CD4-positive, alpha-beta T cell (primary cell): ENCODE results near the gene MBD3L2. TPM values are rescaled to one million over a fixed set of nuclear protein-coding genes. Genes with fewer than 3 reads are reported as not detected.
"Not testable (repeated sequence)": the region's sequence is repeated elsewhere in the genome, so short reads cannot be mapped to it uniquely, and the experiment has no call there.

Source experiments
- ATAC-seq: fragments of 200-7000 bp; cut with Tn5 transposase; one replicate; pipeline ENCODE4 v1.10.0; 2022; ENCODE audit warnings: mild to moderate bottlenecking; ENCODE audit not compliant: poor library complexity
- CTCF ChIA-PET: fragments of 350-600 bp; sonication (Branson Sonifier 250); formaldehyde crosslinking; loops from one replicate; lab custom pipeline; 2021; ENCODE audit warnings: antibody characterized with exemption, inconsistent platforms; lab: Charles Lee
- POLR2A ChIA-PET: fragments of 350-600 bp; sonication (Branson Sonifier 250); formaldehyde crosslinking; loops from one replicate; lab custom pipeline; 2021; ENCODE audit warnings: antibody characterized with exemption, inconsistent platforms; lab: Charles Lee
- DNase-seq, 14 experiments: peaks; one replicate each; pipeline ENCODE4 v3.0.0-alpha.2; 2013 to 2020; ENCODE audit warnings: mixed read lengths in 2 of 14
- H3K27ac ChIP-seq, 2 donors: one replicate each; pipeline versions ENCODE4 v1.5.1 to v1.7.0; 2013; ENCODE audit warnings: low read length in 2 of 2, low read depth in 1 of 2, mild to moderate bottlenecking in 1 of 2
- H3K27me3 ChIP-seq, 2 experiments: 1 replicate in 1 of 2; 2 replicates in 1 of 2; pipeline versions ENCODE4 v1.6.1 to v1.7.0; 2013; ENCODE audit warnings: low read length in 2 of 2, control low read depth in 1 of 2, mild to moderate bottlenecking in 1 of 2, moderate library complexity in 1 of 2; ENCODE audit not compliant: insufficient read depth in 2 of 2, control insufficient read depth in 1 of 2
- H3K36me3 ChIP-seq: one replicate; pipeline ENCODE4 v1.6.1; 2013; ENCODE audit warnings: low read length, control low read depth; ENCODE audit not compliant: insufficient read depth
- H3K4me1 ChIP-seq: one replicate; pipeline ENCODE4 v1.6.1; 2013; ENCODE audit warnings: low read length, control low read depth; ENCODE audit not compliant: insufficient read depth
- H3K4me3 ChIP-seq: one replicate; pipeline ENCODE4 v1.5.1; 2013; ENCODE audit warnings: mild to moderate bottlenecking, low read length, moderate library complexity
- H3K9me3 ChIP-seq, 2 experiments: 1 replicate in 1 of 2; 2 replicates in 1 of 2; pipeline versions ENCODE4 v1.6.1 to v1.7.0; 2013; ENCODE audit warnings: low read length in 2 of 2, mild to moderate bottlenecking in 2 of 2, control low read depth in 1 of 2, moderate library complexity in 1 of 2; ENCODE audit not compliant: control insufficient read depth in 1 of 2, insufficient read depth in 1 of 2
- H3K27ac Mint-ChIP-seq: one replicate; pipeline ENCODE4 v1.8.0; 2020; ENCODE audit warnings: mixed read lengths
- H3K27me3 Mint-ChIP-seq: one replicate; pipeline ENCODE4 v1.8.0; 2021; ENCODE audit warnings: mixed read lengths
- H3K36me3 Mint-ChIP-seq: one replicate; pipeline ENCODE4 v1.8.0; 2021; ENCODE audit warnings: low read depth, mixed read lengths
- H3K4me1 Mint-ChIP-seq: one replicate; pipeline ENCODE4 v1.8.0; 2021; ENCODE audit warnings: low read depth, mixed read lengths
- H3K4me3 Mint-ChIP-seq: one replicate; pipeline ENCODE4 v1.8.0; 2020; ENCODE audit warnings: mild to moderate bottlenecking, mixed read lengths
- H3K9me3 Mint-ChIP-seq: one replicate; pipeline ENCODE4 v1.8.0; 2020; ENCODE audit warnings: mixed read lengths
- intact Hi-C, 2 experiments: fragments of 100-400 bp; cut with DNase I in 1 of 2; cut with micrococcal nuclease in 1 of 2; formaldehyde crosslinking; loops; one replicate each; pipeline versions ENCODE4 v1.15.1 to v1.9.0; 2023 to 2025; cut with DNase I, micrococcal nuclease
- total RNA-seq, 174 experiments: library from RNA in 2 of 174; stranded (reverse) in 2 of 174; gene quantifications; one replicate each; pipeline ENCODE4 v1.2.3 and lab custom pipeline; 2021 to 2026

Gene MBD3L2
- total RNA-seq, 2 experiments from 2014 or later, result not detected

DNA sequence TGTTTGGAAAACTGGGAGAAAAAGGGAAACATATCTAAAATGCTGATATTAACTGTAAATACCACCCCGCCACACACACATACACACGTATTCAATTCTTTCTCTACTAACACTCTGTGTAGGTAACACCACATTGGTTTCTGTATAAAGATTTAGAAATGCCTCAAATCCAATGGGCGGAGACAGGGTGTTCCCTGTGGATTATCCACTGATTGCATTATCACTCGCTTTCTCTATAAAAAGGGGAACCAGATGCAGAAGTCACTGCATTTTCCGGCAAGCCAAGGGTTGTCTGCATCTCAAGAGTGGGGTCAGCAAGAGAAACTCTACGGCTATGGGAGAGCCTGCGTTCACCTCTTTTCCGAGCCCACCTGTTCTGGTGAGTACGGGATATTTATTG, 18.8 kb upstream of the MBD3L2 start, which contains the start of gene MBD3L5:
Gene MBD3L5 (plus strand): TSS at position 301 of the 400 bp plus-strand sequence. CDS start 34 bp downstream, at position 335.
- H3K36me3 ChIP-seq, CTCF ChIA-PET, H3K36me3 Mint-ChIP-seq, H3K4me3 Mint-ChIP-seq, H3K27ac ChIP-seq, H3K27me3 Mint-ChIP-seq, H3K4me3 ChIP-seq, ATAC-seq, H3K4me1 Mint-ChIP-seq, POLR2A ChIA-PET, DNase-seq, H3K4me1 ChIP-seq, intact Hi-C loops, H3K9me3 ChIP-seq, H3K27me3 ChIP-seq, H3K9me3 Mint-ChIP-seq, H3K27ac Mint-ChIP-seq: not testable (repeated sequence)

DNA sequence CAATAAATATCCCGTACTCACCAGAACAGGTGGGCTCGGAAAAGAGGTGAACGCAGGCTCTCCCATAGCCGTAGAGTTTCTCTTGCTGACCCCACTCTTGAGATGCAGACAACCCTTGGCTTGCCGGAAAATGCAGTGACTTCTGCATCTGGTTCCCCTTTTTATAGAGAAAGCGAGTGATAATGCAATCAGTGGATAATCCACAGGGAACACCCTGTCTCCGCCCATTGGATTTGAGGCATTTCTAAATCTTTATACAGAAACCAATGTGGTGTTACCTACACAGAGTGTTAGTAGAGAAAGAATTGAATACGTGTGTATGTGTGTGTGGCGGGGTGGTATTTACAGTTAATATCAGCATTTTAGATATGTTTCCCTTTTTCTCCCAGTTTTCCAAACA, 9.0 kb upstream of the MBD3L2 start, which contains the start of gene MBD3L4:
Gene MBD3L4 (minus strand): TSS at position 101 of the 400 bp plus-strand sequence. CDS start 35 bp downstream, at position 66.
- intact Hi-C loops, H3K27ac ChIP-seq, DNase-seq, H3K36me3 ChIP-seq, H3K4me1 Mint-ChIP-seq, CTCF ChIA-PET, H3K36me3 Mint-ChIP-seq, ATAC-seq, H3K9me3 Mint-ChIP-seq, H3K27me3 Mint-ChIP-seq, H3K4me3 ChIP-seq, H3K27ac Mint-ChIP-seq, POLR2A ChIA-PET, H3K4me1 ChIP-seq, H3K4me3 Mint-ChIP-seq, H3K27me3 ChIP-seq, H3K9me3 ChIP-seq: not testable (repeated sequence)

DNA sequence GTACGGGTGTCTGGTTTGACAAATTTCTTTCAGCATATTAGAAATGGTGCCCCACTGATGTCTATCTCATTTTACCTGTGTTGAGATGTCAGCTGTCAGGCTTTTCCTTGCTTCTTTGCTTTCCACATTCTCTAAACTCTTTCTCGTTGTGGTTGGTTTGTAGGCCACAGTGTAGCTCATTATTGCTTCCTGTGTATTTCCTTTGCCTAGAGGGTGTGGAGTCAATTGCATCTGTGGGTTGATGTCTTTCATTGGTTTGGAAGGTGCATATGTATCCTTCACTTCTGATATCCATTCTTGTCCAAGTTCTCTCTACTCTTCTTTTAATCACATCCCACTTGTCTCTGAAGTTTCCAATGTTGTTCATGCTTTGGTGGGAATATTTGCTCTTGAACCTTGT, 7.6 kb upstream of the MBD3L2 start:
- ATAC-seq, CTCF ChIA-PET, H3K4me3 Mint-ChIP-seq, H3K9me3 ChIP-seq, H3K27me3 ChIP-seq, H3K36me3 Mint-ChIP-seq, H3K4me1 ChIP-seq, POLR2A ChIA-PET, H3K9me3 Mint-ChIP-seq, H3K27ac ChIP-seq, DNase-seq, H3K4me3 ChIP-seq, H3K36me3 ChIP-seq, H3K27me3 Mint-ChIP-seq, H3K4me1 Mint-ChIP-seq, intact Hi-C loops, H3K27ac Mint-ChIP-seq: not testable (repeated sequence)

DNA sequence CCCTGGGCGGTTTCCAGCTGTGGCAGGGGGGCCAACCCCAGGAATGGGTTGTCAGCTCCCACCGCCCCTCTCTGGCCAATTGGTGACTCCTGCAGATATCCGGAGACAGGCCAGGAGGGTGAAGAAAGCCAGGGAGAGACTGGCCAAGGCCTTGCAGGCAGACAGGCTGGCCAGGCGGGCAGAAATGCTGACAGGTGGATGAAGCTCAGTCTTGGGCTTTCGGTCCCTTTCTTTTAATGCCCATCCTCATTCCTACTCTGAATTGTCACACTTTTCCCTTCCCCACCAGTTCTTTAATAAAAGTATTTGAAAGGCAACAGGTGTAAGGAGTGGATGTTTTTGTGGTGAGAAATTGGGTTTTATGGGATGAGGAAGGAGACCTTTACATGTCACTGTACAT, 2.3 kb downstream of the MBD3L2 start:
- H3K36me3 Mint-ChIP-seq, CTCF ChIA-PET, intact Hi-C loops: not testable (repeated sequence)

DNA sequence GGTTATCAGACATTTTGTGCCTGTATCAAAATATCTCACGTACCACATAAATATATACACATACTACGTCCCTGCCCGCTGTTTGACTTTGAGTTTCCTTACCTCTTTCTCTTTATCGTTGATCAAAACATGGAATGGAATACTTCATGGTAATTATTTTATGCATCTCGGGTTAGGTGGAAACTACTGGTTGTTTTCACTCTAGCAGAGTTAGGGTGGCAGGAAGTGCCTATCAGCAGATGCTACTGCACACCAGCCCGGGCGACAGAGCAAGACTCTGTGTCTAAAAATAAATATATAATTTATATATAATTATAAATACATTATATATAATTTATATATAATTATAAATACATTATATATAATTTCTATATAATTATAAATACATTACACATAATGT, 3.8 kb downstream of the MBD3L2 start:
- POLR2A ChIA-PET, H3K4me3 Mint-ChIP-seq, H3K36me3 ChIP-seq, DNase-seq, CTCF ChIA-PET, H3K4me1 ChIP-seq, H3K4me3 ChIP-seq, H3K27ac ChIP-seq, H3K4me1 Mint-ChIP-seq, H3K27me3 Mint-ChIP-seq, ATAC-seq, H3K9me3 Mint-ChIP-seq, H3K27me3 ChIP-seq, H3K27ac Mint-ChIP-seq, intact Hi-C loops, H3K9me3 ChIP-seq, H3K36me3 Mint-ChIP-seq: not testable (repeated sequence)

More for the DNA sequence above, 2.3 kb downstream of the MBD3L2 start:
- POLR2A ChIA-PET, H3K27me3 Mint-ChIP-seq, H3K4me1 ChIP-seq, H3K4me3 ChIP-seq, DNase-seq, H3K27ac ChIP-seq, H3K4me3 Mint-ChIP-seq, H3K9me3 Mint-ChIP-seq, H3K27ac Mint-ChIP-seq, ATAC-seq, H3K27me3 ChIP-seq, H3K9me3 ChIP-seq, H3K4me1 Mint-ChIP-seq, H3K36me3 ChIP-seq: not testable (repeated sequence)

DNA sequence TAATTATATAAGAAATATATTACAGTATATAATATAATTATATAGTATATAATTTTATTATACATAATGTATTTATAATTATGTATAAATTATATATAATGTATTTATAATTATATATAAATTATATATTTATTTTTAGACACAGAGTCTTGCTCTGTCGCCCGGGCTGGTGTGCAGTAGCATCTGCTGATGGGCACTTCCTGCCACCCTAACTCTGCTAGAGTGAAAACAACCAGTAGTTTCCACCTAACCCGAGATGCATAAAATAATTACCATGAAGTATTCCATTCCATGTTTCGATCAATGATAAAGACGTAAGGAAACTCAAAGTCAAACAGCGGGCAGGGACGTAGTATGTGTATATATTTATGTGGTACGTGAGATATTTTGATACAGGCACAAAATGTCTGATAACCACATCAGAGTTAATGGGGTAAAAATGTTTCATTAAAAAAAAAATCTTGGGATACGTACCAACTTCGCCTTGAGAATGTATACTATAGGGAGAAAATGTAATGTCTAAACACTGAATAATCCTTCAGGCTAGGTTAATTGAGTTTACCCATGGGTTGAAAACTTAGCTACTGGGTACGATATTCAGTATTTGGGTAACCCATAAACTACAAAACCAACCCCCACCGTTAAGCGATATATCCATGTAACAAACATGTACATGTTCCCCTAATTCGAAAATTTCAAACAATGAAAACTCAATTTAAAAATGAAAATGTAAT, 5.7 kb downstream of the MBD3L2 start:
- POLR2A ChIA-PET, H3K4me3 Mint-ChIP-seq, H3K36me3 ChIP-seq, H3K27ac Mint-ChIP-seq, CTCF ChIA-PET, H3K27me3 ChIP-seq, H3K9me3 Mint-ChIP-seq, H3K4me3 ChIP-seq, DNase-seq, H3K4me1 Mint-ChIP-seq, H3K4me1 ChIP-seq, H3K9me3 ChIP-seq, H3K27me3 Mint-ChIP-seq, intact Hi-C loops, H3K27ac ChIP-seq, ATAC-seq, H3K36me3 Mint-ChIP-seq: not testable (repeated sequence)

DNA sequence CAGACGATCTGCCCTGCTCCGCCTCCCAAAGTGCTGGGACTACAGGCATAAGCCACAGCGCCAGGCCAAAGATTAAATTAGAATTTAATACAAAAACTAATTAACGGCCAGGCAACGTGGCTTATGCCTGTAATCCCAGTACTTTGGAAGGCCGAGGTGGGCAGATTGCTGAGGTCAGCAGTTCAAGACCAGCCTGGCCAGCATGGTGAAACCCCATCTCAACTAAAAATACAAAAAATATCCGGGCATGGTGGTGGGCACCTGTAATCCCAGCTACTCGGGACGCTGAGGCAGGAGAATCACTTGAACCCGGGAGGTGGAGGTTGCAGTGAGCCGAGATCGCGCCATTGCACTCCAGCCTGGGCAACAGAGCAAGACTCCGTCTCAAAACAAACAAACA, 6.6 kb downstream of the MBD3L2 start:
- intact Hi-C loops, H3K27ac ChIP-seq, H3K4me1 Mint-ChIP-seq, H3K27ac Mint-ChIP-seq, H3K9me3 ChIP-seq, H3K36me3 Mint-ChIP-seq, H3K36me3 ChIP-seq, POLR2A ChIA-PET, ATAC-seq, DNase-seq, H3K27me3 Mint-ChIP-seq, CTCF ChIA-PET, H3K4me1 ChIP-seq, H3K9me3 Mint-ChIP-seq, H3K4me3 ChIP-seq, H3K4me3 Mint-ChIP-seq, H3K27me3 ChIP-seq: not testable (repeated sequence)
